Panc1 (cell line): Measurements from ENCODE around the gene CCDC34. TPM values are rescaled to one million over a fixed set of nuclear protein-coding genes. Genes with fewer than 3 reads are reported as not detected.

Experiments used
- ATAC-seq: fragments of 200-7000 bp; cut with Tn5 transposase; 2 replicates; pipeline ENCODE4 v1.9.1; 2020; ENCODE audit warnings: mild to moderate bottlenecking, moderate library complexity
- BruUV-seq: library from RNA; stranded (reverse); fragments of 400-500 nt; replicated peaks from 2 replicates; lab custom pipeline; 2021; lab: Mats Ljungman, UMichigan
- CTCF ChIA-PET: fragments of 300-600 bp; sonication (Branson Sonifier 250); formaldehyde crosslinking; loops from one replicate; lab custom pipeline; 2022; ENCODE audit warnings: antibody characterized with exemption; lab: Charles Lee
- POLR2A ChIA-PET: fragments of 300-600 bp; sonication (Branson Sonifier 250); formaldehyde crosslinking; loops from one replicate; lab custom pipeline; 2022; ENCODE audit warnings: antibody characterized with exemption; lab: Charles Lee
- DNase-seq: peaks from one replicate; pipeline ENCODE4 v3.0.0-alpha.2; 2010; ENCODE audit warnings: low read depth, low spot score
- H3K27ac ChIP-seq: 2 replicates; pipeline ENCODE4 v1.5.1; 2011; ENCODE audit warnings: mild to moderate bottlenecking, low read length, inconsistent platforms
- H3K27me3 ChIP-seq: fragments of 200-500 bp; sonication (Bioruptor generic); 2 replicates; pipeline ENCODE4 v1.6.0; 2014; ENCODE audit warnings: low read length, inconsistent platforms; ENCODE audit not compliant: control insufficient read depth, insufficient read depth
- H3K36me3 ChIP-seq: fragments of 200-500 bp; sonication (Bioruptor generic); 2 replicates; pipeline ENCODE4 v1.5.1; 2014; ENCODE audit warnings: inconsistent platforms, mild to moderate bottlenecking, low read length, moderate library complexity; ENCODE audit not compliant: control insufficient read depth, insufficient read depth
- H3K4me1 ChIP-seq: 2 replicates; pipeline ENCODE4 v1.5.1; 2011; ENCODE audit warnings: inconsistent platforms, mild to moderate bottlenecking, low read length, moderate library complexity; ENCODE audit not compliant: control insufficient read depth, insufficient read depth
- H3K4me3 ChIP-seq, 2 experiments: 2 replicates each; pipeline ENCODE4 v1.5.1; 2011 to 2012; ENCODE audit warnings: low read depth in 2 of 2, low read length in 2 of 2, mild to moderate bottlenecking in 2 of 2, inconsistent platforms in 1 of 2, moderate library complexity in 1 of 2
- H3K9me3 ChIP-seq: fragments of 200-500 bp; sonication (Bioruptor generic); 2 replicates; pipeline ENCODE4 v1.5.1; 2014; ENCODE audit warnings: low read depth, mild to moderate bottlenecking, inconsistent platforms, low read length, moderate library complexity; ENCODE audit not compliant: control insufficient read depth, insufficient read depth
- POLR2AphosphoS5 ChIP-seq: IDR thresholded peaks from 2 replicates; pipeline ENCODE4 v1.6.1; 2012; ENCODE audit warnings: mild to moderate bottlenecking, low read depth, low read length, moderate library complexity
- REST ChIP-seq, 2 experiments: IDR thresholded peaks; 2 replicates each; pipeline ENCODE4 v1.6.1; 2011 to 2012; ENCODE audit warnings: low read depth in 2 of 2, control low read depth in 1 of 2, low read length in 1 of 2, mild to moderate bottlenecking in 1 of 2, moderate library complexity in 1 of 2; ENCODE audit not compliant: insufficient read depth in 1 of 2
- SIN3A ChIP-seq: IDR thresholded peaks from 2 replicates; pipeline ENCODE4 v1.6.1; 2012; ENCODE audit warnings: low read depth, mild to moderate bottlenecking, low read length, moderate library complexity, borderline replicate concordance; ENCODE audit not compliant: insufficient read depth
- TCF7L2 ChIP-seq: IDR thresholded peaks from 2 replicates; pipeline ENCODE4 v1.6.1; 2011; ENCODE audit warnings: mild to moderate bottlenecking, low read depth, low read length, inconsistent platforms
- in situ Hi-C: cut with HindIII; loops from 2 replicates; pipeline ENCODE4 v1.10.0; 2016; ENCODE audit warnings: low sequenced_read_pairs, low pct_unique_long_range_greater_than_20kb
- intact Hi-C: fragments of 100-400 bp; cut with micrococcal nuclease; formaldehyde crosslinking; loops from one replicate; pipeline ENCODE4 v1.10.0; 2022; ENCODE audit not compliant: unreplicated experiment
- total RNA-seq: library from RNA; stranded (reverse); gene quantifications from one replicate; pipeline ENCODE4 v1.2.1, GENCODE V29; 2021; ENCODE audit not compliant: unreplicated experiment
- TF ChIP-seq, protein P1 (sequence below): fragments of 450-650 bp; IDR thresholded peaks from 2 replicates; pipeline ENCODE4 v1.5.1; 2017; ENCODE audit warnings: mild to moderate bottlenecking

Gene CCDC34
- total RNA-seq, 1 experiment from 2014 or later = 28.3 TPM

- BruUV-seq = no TSS peak
- no peak for TF ChIP-seq REST (IDR thresholded peaks at IDR 0.05; ENCODE audit: insufficient read depth in 1 of 2, low read depth in 2 of 2, low read length in 1 of 2)
- TF ChIP-seq, protein P1, sequence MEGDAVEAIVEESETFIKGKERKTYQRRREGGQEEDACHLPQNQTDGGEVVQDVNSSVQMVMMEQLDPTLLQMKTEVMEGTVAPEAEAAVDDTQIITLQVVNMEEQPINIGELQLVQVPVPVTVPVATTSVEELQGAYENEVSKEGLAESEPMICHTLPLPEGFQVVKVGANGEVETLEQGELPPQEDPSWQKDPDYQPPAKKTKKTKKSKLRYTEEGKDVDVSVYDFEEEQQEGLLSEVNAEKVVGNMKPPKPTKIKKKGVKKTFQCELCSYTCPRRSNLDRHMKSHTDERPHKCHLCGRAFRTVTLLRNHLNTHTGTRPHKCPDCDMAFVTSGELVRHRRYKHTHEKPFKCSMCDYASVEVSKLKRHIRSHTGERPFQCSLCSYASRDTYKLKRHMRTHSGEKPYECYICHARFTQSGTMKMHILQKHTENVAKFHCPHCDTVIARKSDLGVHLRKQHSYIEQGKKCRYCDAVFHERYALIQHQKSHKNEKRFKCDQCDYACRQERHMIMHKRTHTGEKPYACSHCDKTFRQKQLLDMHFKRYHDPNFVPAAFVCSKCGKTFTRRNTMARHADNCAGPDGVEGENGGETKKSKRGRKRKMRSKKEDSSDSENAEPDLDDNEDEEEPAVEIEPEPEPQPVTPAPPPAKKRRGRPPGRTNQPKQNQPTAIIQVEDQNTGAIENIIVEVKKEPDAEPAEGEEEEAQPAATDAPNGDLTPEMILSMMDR = no peak
- TF ChIP-seq SIN3A = no peak
- TF ChIP-seq TCF7L2 = no peak
- TF ChIP-seq POLR2AphosphoS5 = no peak
These were observed 71.6 kb downstream of the CCDC34 start for GRCh38 chr11:27291302-27291889.

GRCh38 chr11:27290261-27291050 is 72.6 kb downstream of the CCDC34 start:
- peak overlapping the region; percentile 65; the same call in 1 of the 2 replicates for H3K27ac ChIP-seq

More at GRCh38 chr11:27291302-27291889, 71.6 kb downstream of the CCDC34 start:
- DNase-seq (no peak), ATAC-seq (no peak)
- no peaks in the 10 kb centered on the region for H3K36me3 ChIP-seq
- intact Hi-C loops (no loop called here), in situ Hi-C loops (no loop called here)
- H3K27ac ChIP-seq = peak overlapping the region; percentile 68; the same call in 1 of the 2 replicates
- ChIA-PET POLR2A (no interaction called here), CTCF (no interaction called here)
- H3K4me3 ChIP-seq = no peak overlapping the region
- H3K9me3 ChIP-seq = no peaks in the 10 kb centered on the region; the same call in 1 of the 2 replicates
- no peaks in the 10 kb centered on the region for H3K27me3 ChIP-seq
- H3K4me1 ChIP-seq = peaks cover 12% of the 10 kb centered on the region; the same call in 1 of the 2 replicates

More at GRCh38 chr11:27290261-27291050, 72.6 kb downstream of the CCDC34 start:
- CTCF ChIA-PET = no interaction called here
- Histone ChIP-seq H3K27me3 (no peaks in the 10 kb centered on the region), H3K4me1 (peaks cover 15% of the 10 kb centered on the region; the same call in 1 of the 2 replicates), H3K9me3 (no peaks in the 10 kb centered on the region; the same call in 1 of the 2 replicates), H3K4me3 (no peak overlapping the region), H3K36me3 (no peaks in the 10 kb centered on the region)
- no TSS peak for BruUV-seq
- in situ Hi-C loops (no loop called here), intact Hi-C loops (no loop called here)
- POLR2A ChIA-PET = no interaction called here
- TF ChIP-seq POLR2AphosphoS5 (no peak), TCF7L2 (no peak), REST (IDR thresholded peaks at IDR 0.05; ENCODE audit: insufficient read depth in 1 of 2, low read depth in 2 of 2, low read length in 1 of 2) (no peak), SIN3A (no peak)
- TF ChIP-seq, protein P1 = no peak
- no peak for DNase-seq
- ATAC-seq = no peak
